ENCODE measurements around the gene LYSMD2.
A peak's percentile ranks its signal among the peaks of the same experiment; 100 is the strongest.

LYSMD2 gene

DNA sequence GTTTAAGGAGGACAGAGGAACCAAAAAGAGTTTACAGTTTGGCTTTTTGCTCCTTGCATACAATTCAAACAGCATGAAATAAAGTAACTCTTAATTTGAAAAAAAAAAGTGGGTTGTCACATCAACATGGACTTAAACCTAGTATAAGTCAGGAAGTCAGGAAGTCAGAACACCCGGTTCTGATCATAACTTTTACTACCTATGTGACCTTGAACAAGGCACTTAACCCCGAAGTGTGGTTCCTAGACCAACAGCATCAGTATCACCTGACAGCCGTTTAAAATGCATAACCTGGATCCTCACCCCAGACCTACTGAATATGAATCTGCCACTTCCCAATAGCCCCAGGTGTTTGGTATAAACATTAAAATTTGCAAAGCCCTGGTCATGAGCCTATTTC lies 18.7 kb downstream of the LYSMD2 start:
- H3K27ac ChIP-seq = no peak overlapping the region
- TF ChIP-seq, protein P1, sequence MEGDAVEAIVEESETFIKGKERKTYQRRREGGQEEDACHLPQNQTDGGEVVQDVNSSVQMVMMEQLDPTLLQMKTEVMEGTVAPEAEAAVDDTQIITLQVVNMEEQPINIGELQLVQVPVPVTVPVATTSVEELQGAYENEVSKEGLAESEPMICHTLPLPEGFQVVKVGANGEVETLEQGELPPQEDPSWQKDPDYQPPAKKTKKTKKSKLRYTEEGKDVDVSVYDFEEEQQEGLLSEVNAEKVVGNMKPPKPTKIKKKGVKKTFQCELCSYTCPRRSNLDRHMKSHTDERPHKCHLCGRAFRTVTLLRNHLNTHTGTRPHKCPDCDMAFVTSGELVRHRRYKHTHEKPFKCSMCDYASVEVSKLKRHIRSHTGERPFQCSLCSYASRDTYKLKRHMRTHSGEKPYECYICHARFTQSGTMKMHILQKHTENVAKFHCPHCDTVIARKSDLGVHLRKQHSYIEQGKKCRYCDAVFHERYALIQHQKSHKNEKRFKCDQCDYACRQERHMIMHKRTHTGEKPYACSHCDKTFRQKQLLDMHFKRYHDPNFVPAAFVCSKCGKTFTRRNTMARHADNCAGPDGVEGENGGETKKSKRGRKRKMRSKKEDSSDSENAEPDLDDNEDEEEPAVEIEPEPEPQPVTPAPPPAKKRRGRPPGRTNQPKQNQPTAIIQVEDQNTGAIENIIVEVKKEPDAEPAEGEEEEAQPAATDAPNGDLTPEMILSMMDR (IDR thresholded peaks at IDR 0.05) = no peak
- no peak for TF ChIP-seq ZFX (IDR thresholded peaks at IDR 0.05; ENCODE audit: borderline replicate concordance)

DNA sequence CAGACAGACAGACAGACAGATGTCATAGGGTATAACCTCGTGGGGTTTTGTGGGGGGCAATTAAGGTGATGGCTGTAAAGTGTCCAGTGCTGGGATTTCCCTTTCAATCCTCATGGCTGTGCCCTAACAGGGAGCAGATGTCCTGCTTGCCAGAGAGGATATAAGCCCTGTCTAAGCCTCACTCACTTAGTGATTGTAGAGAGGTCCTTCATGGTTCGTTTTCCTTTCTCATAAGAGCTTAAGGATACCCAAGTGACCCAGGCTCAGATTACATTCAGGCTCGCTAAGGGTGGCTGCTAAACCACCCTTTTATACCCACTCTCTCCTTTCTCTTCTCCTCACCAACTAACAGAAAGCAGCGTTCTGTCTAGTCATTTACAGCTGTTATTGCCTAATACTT lies 19.2 kb downstream of the LYSMD2 start:
- no peak overlapping the region for H3K27ac ChIP-seq
- no peak for TF ChIP-seq ZFX (IDR thresholded peaks at IDR 0.05; ENCODE audit: borderline replicate concordance)
- TF ChIP-seq, protein P1 (IDR thresholded peaks at IDR 0.05) = no peak

DNA sequence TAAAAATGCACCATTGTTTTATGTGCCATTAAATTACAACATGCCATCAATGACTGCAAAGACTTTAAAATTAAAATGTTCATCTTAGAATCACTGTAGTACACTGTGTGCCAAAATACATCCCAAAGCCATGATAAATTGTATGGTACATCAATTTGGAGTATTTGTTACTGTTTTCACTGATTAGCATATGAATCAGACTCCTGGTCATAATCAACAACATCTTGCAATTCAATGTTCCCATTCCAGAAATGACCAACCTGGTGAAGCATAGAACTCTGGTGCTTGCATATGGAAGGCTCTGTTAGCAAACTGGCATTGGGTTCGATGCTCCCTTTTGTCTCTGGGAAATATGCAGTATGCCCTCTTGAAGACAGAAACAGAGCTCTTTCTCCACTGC lies 22.5 kb downstream of the LYSMD2 start:
- H3K27ac ChIP-seq = no peak overlapping the region
- TF ChIP-seq, protein P1 (IDR thresholded peaks at IDR 0.05) = no peak
- TF ChIP-seq ZFX (IDR thresholded peaks at IDR 0.05; ENCODE audit: borderline replicate concordance) = no peak

DNA sequence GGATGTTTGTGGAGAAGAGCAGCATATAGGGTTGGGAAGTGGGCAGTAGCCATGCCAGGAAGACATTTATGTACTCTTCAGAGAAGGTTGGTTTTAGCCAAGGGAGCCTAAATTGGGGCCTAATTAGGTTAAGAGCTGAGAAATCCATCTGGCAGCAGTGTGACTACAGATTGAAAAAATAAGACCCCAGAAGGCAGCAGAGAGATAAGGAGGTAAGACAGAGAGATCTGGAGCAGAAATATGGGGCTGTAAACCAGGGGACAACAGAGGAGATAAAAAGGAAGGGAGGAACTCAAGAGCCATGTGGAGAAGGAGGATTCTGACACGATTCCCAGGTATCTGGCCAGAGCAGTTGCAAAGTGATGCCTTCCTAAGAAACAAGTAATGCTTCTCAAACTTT lies 23.3 kb downstream of the LYSMD2 start:
- TF ChIP-seq ZFX (IDR thresholded peaks at IDR 0.05; ENCODE audit: borderline replicate concordance) = no peak
- TF ChIP-seq, protein P1 (IDR thresholded peaks at IDR 0.05) = no peak
- no peak overlapping the region for H3K27ac ChIP-seq

DNA sequence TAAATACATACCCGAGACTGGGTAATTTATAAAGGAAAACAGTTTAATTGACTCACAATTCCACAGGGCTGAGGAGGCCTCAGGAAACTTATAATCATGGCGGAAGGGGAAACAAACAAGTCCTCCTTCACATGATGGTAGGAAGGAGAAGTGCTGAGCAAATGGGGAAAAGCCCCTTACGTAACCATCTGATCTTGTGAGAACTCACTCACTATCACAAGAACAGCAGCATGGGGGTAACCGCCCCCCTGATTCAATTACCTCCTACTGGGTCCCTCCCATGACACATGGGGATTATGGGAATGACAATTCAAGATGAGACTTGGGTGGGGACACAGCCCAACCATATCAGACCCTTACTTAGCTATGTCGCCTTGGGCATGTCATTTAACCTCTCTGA lies 28.4 kb downstream of the LYSMD2 start:
- peak overlapping the region; percentile 79 for H3K27ac ChIP-seq
- TF ChIP-seq, protein P1 (IDR thresholded peaks at IDR 0.05) = no peak
- TF ChIP-seq ZFX (IDR thresholded peaks at IDR 0.05; ENCODE audit: borderline replicate concordance) = no peak

DNA sequence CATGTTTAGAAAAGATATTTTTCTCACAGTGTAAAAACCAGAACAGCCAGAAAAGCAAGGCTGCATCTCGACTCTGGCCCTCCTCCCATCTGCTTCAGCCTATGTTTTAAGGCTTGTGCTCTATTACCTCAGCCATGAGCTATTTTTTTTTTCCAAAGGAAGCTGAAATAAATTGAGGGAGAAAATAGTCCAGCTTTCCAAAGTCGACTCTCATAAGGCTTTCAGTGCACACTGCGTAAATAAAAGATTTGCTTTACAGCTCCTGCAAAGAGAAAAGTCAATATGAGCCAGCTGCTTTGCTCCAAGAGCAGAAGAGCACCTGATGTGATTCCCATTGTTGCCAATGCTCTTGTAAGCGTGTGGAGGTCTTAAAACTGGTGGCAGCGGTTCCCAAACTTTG lies 29.4 kb downstream of the LYSMD2 start:
- H3K27ac ChIP-seq = peak overlapping the region; percentile 79
- TF ChIP-seq, protein P1 (IDR thresholded peaks at IDR 0.05) = no peak
- TF ChIP-seq ZFX (IDR thresholded peaks at IDR 0.05; ENCODE audit: borderline replicate concordance) = no peak

DNA sequence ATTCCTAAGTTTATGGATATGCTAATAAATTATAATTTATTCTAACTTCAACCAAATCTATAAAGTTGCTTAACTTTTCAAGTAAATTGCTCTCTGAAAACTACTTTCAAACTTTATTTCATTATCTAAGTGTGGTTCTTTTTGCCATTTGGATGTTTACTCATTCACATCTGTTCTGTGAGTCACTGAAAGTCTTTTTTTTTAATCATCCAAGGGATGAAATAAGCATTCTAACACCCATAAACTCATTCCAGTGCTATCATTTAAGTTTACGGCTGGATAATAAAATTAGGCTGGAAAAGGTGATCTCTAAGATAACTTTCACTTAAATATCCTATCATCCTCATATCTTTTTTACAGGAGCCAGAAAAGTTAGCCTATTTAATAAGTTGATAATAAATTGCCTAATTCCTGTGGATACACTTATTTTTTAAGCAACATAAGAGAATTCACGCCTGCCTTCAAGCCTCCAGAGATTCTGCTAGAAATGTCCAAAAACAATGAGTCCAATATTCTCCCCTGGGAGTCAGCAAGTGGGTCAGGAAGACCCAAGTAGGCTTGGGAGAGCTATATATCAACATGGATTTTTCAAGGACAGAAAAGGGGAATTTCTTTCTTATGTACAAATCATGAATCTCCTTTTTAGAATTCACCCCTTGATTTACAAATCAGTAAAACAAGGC lies 30.4 kb downstream of the LYSMD2 start:
- H3K27ac ChIP-seq = peak overlapping the region; percentile 79; the same call in 1 of the 2 replicates
- TF ChIP-seq ZFX (IDR thresholded peaks at IDR 0.05; ENCODE audit: borderline replicate concordance) = no peak
- TF ChIP-seq, protein P1 (IDR thresholded peaks at IDR 0.05) = no peak
